K562 (cell line): ENCODE results near the gene BRD3.

ENCODE experiments used
- CTCF ChIP-seq, 3 experiments: IDR thresholded peaks in 2 of 3; conservative IDR thresholded peaks in 1 of 3; 2 replicates each; pipeline ENCODE4 v1.5.1; 2011 to 2012; ENCODE audit warnings: low read length in 3 of 3, mild to moderate bottlenecking in 3 of 3, control low read depth in 2 of 3, improper control_type of control experiment in 1 of 3, inconsistent platforms in 1 of 3, low read depth in 1 of 3, mixed read lengths in 1 of 3, moderate library complexity in 1 of 3; ENCODE audit not compliant: insufficient read depth in 2 of 3
- NCOA2 ChIP-seq, 2 experiments: fragments of 450-650 bp; IDR thresholded peaks; 2 replicates each; pipeline ENCODE4 v1.6.1; 2018; ENCODE audit warnings: mild to moderate bottlenecking in 2 of 2, moderate library complexity in 1 of 2; ENCODE audit not compliant: partially characterized antibody in 2 of 2
- RAD21 ChIP-seq, 2 experiments: fragments of 250-450 bp in 1 of 2; fragments of 450-650 bp in 1 of 2; sonication (Bioruptor Pico) in 1 of 2; formaldehyde crosslinking in 1 of 2; IDR thresholded peaks in 1 of 2; conservative IDR thresholded peaks in 1 of 2; 2 replicates each; pipeline versions ENCODE4 v1.4.0 to v1.8.0; 2020 to 2022; ENCODE audit warnings: mild to moderate bottlenecking in 2 of 2, moderate library complexity in 1 of 2
- TCF3 ChIP-seq: sonication (generic); formaldehyde crosslinking; IDR thresholded peaks from 2 replicates; pipeline ENCODE4 v1.4.0; 2020; ENCODE audit warnings: mild to moderate bottlenecking, missing genetic modification reagents

GRCh38 chr9:134066913-134067851 lies 644 bp downstream of the BRD3 start:
- TF ChIP-seq TCF3 (no peak), CTCF (IDR thresholded peaks at IDR 0.05 in 2 of 3, conservative IDR thresholded peaks at IDR 0.05 in 1 of 3; ENCODE audit: insufficient read depth in 2 of 3, low read depth in 1 of 3, low read length in 3 of 3) (no peak), RAD21 (CRISPR knock-in tag; conservative IDR thresholded peaks at IDR 0.05 in 1 of 2, IDR thresholded peaks at IDR 0.05 in 1 of 2) (no peak), NCOA2 (IDR thresholded peaks at IDR 0.05; ENCODE audit: partially characterized antibody in 2 of 2) (no peak)
